GM21723 (cell line): ENCODE measurements around the gene SPATA3.
"Not testable (repeated sequence)": the region's sequence is repeated elsewhere in the genome, so short reads cannot be mapped to it uniquely, and the experiment has no call there.

ENCODE experiments used
- ATAC-seq: cut with Tn5 transposase; IDR thresholded peaks from one replicate; pipeline ENCODE4 v1.9.1; 2021; ENCODE audit warnings: mild to moderate bottlenecking, moderate library complexity; ENCODE audit not compliant: unreplicated experiment

Gene SPATA3

DNA sequence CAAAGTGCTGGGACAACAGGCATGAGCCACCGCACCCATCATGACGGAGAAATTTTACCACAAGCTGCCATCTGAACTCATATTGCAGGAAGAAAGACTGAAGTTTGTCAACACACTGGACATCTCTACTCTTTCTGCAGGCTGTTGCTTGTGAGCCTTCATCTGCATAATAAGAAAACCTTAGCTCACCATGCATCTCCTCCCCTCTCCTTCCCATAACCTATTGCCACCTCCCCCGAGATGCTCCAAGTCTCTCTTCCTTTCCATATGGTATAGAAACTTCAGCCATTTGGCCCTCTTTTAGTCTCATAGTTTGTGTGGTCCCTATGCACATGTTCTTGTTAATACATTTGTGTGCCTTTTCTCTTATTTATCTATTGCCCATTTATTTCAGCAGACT, 22.3 kb downstream of the SPATA3 start:
- ATAC-seq: no peak

DNA sequence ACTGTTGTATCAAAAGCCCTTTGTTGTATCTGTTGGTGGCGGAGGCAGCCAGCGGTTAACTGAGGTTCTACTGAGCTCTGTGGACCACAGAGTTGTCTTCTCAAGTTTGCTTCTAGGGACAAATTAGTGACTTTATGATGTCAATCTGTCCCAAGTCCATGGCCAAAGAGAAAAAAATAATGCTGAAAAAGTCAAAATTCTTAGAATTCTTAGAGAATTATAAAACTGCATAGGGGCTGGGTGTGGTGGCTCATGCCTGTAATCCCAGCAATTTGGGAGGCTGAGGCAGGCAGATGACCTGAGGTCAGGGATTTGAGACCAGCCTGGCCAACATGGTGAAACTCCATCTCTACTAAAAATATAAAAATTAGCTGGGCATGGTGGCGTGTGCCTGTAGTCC, 29.1 kb downstream of the SPATA3 start:
- ATAC-seq: not testable (repeated sequence)

DNA sequence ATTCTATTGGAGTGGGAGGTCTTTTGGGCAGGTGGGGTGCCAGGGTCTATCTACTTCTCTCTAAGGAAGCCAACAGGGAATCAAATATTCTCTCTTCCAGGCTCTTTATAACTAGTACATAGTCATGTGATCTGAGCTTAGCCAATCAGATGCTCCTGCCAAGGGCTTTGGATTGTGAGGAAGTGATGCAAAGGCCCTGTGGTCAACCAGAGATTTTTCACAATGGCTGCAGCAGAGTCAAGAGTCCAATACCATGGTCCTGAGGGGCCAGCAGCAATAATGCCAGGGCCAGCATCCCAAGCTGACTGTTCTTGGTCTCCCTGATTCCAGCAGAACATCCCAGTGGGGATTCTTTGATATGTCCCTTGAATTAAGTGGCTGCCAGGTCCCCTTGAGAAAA, 33.0 kb downstream of the SPATA3 start:
- no peak for ATAC-seq

GRCh38 chr2:231029563-231029962, 33.6 kb downstream of the SPATA3 start:
- no peak for ATAC-seq

- ATAC-seq: no peak
Observed at GRCh38 chr2:231030725-231031124, 34.8 kb downstream of the SPATA3 start.

GRCh38 chr2:231032575-231033140, 36.7 kb downstream of the SPATA3 start:
- ATAC-seq: no peak

DNA sequence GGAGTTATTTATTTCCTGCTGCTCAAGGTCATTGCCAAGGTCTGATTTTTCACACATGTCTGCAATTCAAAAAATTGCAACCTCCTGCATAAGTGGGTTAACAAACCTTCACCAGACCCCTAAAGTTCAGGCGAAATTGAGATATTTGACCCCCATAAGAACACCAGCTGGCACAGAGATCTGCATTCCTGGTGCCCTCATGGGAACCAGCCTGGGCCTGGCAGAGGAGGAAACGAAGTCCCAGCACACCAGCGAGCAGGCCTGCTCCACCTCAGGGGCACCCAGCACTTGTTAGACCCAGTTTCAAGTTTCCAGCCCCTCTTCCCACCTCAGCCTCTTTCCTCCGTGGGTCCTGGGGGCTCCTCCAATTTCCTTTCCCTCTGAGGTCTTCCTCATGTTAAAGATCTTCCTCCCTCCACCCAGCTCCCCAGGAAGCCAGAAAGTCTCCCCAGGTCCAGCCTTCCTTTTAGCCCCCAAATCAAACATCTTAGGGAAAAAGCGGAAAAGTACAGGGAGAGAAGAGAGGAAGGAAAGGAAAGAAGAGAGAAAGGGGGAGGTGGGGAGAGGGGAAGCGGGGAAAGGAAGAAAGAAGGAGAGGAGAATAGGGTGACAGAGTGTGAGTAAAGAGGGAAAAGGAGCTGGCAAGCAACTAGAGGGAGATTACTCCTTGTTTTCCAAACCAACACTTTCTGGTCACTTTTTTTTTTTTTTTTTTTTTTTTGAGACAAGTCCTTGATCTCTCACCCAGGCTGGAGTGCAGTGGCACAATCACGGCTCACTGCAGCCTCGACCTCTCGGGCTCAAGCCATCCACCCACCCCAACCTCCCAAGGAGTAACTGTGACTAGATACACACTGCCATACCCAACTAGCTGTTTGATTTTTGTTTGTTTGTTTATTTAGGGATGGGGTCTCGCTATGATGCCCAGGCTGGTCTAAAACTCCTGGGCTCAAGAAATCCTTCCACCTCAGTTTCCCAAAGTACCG, 37.5 kb downstream of the SPATA3 start:
- no peak for ATAC-seq

DNA sequence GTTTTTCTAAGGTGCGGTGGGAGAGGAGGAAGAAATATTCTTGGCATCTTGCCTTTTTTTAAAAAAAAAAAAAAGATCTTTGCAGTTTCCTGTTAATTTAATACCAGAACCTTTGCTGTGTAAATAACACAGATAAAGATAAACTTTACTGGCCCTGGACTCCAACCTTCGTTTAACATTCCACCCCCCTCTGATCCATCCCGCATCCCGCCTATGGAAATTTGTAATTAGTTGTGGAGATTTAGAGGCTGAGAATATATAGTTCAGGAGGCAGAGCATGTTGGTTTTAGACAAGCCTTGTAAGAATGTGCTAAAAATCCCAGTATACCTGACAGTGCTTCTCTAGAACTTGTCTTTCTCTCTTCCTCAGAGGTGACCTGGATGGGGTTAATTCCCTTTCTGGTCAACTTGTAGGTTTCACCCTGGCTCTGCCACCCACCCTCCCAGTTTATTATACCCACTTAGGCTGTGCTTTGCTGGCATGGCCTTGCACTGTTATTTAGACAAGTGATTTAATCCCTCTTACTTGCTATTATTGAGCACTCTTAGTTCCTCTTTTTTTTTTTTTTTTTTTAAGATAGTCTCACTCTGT, 38.5 kb downstream of the SPATA3 start:
- no peak for ATAC-seq

DNA sequence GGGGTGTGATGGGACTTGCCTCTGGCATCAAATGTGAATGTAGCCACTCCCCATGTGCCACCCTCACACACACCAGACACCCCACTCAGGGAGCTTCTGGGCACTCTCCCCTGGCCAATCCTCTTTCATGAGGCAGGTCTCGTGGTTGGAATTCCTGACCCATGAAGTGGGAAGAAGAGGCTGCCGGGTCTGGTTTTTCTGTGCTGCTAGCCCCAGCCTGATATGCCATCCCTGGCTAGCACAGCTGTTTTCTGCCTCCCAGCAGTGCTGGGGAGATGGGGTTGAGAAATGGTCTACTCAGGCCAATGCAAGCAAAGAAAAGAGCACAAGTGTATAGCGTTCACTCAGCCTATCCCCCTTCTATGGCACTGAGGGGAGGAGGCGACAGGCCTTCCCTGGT, 40.2 kb downstream of the SPATA3 start:
- no peak for ATAC-seq

DNA sequence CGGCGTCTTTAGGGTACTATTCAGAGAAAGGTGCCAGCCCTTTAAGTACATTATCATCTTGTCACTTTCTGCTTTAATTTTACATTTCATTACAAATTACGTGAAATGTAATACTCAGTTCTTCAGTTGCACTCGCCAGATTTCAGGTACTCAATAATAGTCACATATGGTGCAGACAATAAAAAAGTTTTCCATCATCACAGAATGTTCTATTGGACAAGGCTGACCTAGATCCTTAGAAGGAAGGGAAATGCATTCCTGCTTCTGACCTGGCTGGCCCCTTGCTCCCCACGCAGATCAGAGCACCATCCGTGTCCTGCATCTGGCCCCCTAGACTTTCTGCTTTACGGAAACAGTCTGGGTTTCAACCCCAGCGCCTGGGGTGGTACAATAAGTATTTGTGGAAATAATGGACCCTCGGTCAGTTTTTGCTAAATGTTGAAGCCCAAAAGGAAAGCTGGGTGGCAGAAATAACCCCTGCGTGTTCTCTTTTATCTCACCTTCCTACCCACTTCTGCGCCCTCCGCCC, 40.7 kb downstream of the SPATA3 start:
- ATAC-seq: no peak

DNA sequence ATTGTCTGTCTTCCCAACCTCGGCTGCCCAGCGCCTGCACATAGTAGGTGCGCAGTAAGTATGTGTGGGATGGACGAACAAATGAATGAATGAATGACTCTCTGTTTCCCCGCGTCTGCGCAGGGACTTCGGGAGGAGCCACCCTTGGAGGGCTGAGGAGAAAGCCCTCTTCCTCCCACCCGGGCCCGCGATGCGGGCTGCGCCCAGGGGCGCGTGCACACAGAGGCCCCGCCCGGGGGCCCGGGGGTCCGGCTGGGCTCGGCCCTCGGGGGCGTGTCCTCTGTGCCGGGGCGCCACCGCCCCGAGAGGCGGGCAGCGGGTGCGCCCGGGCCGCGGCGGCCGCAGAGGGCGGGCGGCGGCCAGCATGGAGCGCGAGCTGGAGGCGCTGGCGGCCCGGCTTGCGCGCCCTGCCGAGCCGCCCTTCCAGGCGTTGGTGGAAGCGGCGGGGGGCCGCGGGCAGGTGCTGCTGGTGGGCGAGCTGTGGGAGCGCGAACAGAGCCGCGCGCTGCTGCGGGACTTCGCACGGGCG, 41.3 kb downstream of the SPATA3 start, which contains the start of gene C2orf72:
Gene C2orf72, plus strand, starts transcription at position 322 of the 529 bp plus-strand sequence. Its CDS starts 43 bp downstream, at position 365.
- ATAC-seq: no peak

GRCh38 chr2:231037731-231038482, 42.0 kb downstream of the SPATA3 start:
- ATAC-seq: no peak

DNA sequence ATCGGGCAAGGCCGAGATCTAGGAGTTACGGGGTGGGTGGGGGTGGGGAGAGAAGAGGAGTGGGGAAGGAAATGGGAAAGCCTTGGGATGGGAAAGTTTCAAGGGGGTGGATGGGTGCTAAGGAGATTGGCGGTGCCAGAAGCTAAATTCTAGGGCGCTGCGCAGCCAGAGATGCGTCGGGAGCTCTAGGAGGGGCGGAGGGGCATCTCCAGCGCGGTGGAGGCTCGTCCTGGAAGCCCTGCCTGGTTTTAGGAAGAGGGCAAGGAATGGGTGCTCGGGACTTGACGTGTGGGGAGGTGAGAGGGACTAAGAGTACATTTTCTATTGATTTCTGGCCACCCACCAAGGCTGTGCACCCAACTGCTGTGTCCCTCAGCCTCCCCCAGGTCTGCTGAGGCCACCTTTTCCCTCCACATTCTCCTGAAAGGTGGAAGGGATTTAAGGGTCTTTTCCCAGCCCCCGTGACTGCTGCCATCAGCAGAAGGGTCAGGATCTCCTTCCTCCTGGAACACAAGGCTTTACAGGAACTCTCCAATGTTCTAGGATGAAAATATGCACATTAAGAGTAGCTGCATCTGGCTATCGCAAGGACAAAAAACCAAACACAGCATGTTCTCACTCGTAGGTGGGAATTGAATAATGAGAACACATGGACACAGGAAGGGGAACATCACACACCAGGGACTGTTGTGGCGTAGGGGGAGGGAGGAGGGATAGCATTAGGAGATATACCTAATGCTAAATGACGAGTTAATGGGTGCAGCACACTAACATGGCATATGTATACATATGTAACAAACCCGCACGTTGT, 42.8 kb downstream of the SPATA3 start:
- no peak for ATAC-seq

DNA sequence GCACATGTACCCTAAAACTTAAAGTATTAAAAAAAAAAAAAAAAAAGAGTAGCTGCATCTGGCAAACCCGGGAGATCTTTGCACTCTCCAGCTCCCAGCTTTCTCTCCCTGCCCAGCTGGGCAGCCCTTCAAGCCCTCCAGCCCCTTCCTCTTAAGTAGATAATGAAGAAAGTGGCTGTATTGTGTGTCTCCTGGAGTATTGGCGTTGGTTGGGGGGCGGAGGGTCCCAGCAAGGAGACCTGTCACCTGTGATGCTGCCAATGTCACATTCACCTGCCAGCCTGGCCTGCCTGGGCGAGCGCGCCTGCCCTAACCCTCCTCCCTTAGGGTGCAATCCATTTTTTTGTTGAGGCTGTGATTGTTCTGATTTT, 43.4 kb downstream of the SPATA3 start:
- ATAC-seq: no peak

DNA sequence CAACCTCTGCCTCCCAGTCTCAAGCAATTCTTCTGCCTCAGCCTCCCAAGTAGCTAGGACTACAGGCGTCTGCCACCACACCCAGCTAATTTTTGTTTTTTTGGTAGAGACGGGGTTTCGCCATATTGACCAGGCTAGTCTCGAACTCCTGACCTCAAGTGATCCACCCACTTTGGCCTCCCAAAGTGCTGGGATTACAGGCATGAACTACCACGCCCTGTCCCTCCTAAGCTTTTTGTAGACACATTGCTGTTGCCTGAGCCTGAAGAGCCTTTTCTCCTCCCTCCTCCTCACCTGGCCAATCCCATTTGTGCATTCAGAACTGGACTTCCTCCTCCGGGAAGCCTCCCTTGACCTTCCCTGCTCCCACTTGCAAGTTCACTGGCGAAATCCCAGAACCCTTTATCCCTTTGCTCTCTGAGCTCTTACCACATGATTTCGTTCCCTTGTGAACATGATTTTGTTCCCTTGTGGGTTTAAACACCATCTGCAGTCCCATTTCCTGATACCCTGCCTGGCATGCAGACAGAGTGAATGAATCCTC, 44.0 kb downstream of the SPATA3 start:
- no peak for ATAC-seq

- no peak for ATAC-seq
Observed at GRCh38 chr2:231041061-231041689, 45.3 kb downstream of the SPATA3 start.

DNA sequence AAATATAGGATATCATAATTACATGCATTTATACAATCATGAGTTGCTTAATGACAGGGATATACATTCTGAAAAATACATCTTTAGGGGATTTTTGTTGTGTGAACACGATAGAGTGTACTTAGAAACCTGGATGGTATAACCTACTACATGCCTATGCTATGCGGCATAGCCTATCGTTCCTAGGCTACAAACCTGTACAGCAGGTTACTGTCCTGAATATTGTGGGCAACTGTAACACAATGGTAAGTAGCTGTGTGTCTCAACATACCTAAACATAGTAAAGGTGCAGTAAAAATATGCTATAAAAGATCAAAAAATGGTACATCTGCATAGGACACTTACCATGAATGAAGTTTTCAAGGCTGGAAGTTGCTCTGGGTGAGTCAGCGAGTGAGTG, 47.9 kb downstream of the SPATA3 start:
- ATAC-seq: no peak

- no peak for ATAC-seq
Observed at GRCh38 chr2:231046916-231047273, 51.0 kb downstream of the SPATA3 start.

- no peak for ATAC-seq
Observed at GRCh38 chr2:231047274-231047922, 51.5 kb downstream of the SPATA3 start.
